ENCODE data around the gene APOL6.
A peak's percentile ranks its signal among the peaks of the same experiment; 100 is the strongest.
"Not testable (repeated sequence)": the region's sequence is repeated elsewhere in the genome, so short reads cannot be mapped to it uniquely, and the experiment has no call there.

APOL6 gene

DNA sequence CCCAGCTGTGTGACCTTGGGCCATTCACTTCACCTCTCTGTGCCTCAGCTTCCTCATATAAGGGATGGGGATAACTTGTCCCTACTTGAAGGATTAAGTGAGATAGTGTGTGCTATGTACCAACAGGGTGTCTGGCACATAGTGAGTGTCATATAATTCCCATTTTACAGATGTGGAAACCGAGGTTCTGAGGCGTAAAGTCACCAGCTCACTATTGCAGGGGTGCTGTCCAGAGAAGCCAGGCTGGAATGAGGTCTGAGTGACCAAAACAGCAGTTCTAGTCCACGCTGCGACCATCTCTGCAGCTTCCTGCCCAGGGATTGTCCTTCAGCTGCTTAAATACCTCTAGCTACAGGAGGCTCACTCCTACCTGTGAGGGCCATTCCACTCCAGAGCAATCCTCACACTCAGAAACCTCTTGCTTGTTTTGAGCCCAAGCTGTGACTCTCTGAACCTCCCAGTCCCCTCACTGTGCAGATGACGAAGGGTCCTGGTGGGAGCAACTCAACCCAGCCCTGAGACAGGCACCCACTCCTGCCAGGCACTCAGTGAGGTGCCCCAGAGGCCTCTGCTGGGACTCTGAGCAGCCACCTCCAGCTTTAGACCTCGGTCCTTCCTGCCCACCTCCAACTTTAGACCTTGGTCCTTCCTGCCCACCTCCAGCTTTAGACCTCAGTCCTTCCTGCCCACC lies 36.9 kb upstream of the APOL6 start:
- peak; percentile 63 for ATAC-seq
- no peaks in the 10 kb centered on the region for H3K9me3 Mint-ChIP-seq
- H3K36me3 Mint-ChIP-seq (ENCODE audit: low read depth) = no peaks in the 10 kb centered on the region
- no peak overlapping the region for H3K27ac Mint-ChIP-seq
- peak; percentile 12 for DNase-seq
- peaks cover 28% of the 10 kb centered on the region for H3K27me3 Mint-ChIP-seq
- H3K4me3 Mint-ChIP-seq = no peak overlapping the region
- peaks cover 27% of the 10 kb centered on the region for H3K4me1 Mint-ChIP-seq

DNA sequence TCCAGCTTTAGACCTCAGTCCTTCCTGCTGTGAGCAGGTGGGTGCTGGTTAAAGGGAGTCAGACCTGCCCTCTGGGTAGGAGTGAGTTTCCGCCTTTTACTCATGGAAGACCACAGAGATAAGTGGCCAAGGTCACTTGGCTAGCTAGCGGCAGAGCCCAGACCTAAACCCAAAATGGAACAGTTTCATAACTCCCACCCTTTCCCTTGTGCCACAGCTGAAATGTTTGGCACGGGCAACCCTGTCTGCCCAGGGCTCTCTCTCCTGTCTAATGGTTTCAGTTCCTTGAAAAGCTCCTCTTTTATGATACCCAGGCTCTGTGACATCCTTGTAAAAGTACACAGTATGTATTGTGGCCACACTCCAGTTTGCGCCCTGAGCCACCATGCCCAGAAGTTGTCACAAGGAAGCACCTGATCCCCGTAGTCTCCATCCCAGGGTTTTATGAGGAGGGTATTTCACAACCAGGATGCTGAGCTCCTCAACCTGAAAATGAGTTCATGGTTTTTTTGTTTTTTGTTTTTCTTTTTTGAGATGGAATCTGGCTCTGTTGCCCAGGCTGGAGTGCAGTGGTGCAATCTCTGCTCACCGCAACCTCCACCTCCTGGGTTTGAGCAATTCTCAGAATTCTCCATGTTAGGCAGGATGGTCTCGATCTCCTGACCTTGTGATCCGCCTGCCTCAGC lies 36.2 kb upstream of the APOL6 start:
- H3K4me3 Mint-ChIP-seq = no peak overlapping the region
- ATAC-seq (peak; percentile 76), DNase-seq (no peak)
- peaks cover 26% of the 10 kb centered on the region for H3K27me3 Mint-ChIP-seq
- H3K4me1 Mint-ChIP-seq = peaks cover 27% of the 10 kb centered on the region
- no peaks in the 10 kb centered on the region for H3K36me3 Mint-ChIP-seq (ENCODE audit: low read depth)
- no peak overlapping the region for H3K27ac Mint-ChIP-seq
- no peaks in the 10 kb centered on the region for H3K9me3 Mint-ChIP-seq

DNA sequence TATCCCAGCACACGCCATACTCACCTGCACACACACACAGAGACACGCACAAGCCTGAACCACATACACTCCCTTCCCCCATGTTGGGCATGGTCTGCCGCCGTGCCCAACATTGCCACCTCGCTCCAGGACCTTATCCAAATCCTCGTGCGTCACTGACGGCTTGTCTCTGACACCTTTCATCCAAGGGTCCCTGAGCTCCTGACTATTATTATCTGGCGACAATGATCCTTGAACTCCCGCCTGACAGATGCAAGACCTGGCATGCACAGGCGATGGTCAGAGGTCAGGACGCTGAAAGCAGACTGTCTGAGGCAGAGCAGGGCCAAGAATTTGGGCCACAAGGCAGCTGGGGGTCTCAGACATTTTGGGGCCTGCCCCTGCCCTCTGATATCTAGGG lies 35.3 kb upstream of the APOL6 start:
- H3K9me3 Mint-ChIP-seq = no peaks in the 10 kb centered on the region
- peaks cover 27% of the 10 kb centered on the region for H3K4me1 Mint-ChIP-seq
- DNase-seq (no peak), ATAC-seq (no peak)
- no peaks in the 10 kb centered on the region for H3K36me3 Mint-ChIP-seq (ENCODE audit: low read depth)
- H3K4me3 Mint-ChIP-seq = no peak overlapping the region
- H3K27ac Mint-ChIP-seq = no peak overlapping the region
- peaks cover 20% of the 10 kb centered on the region for H3K27me3 Mint-ChIP-seq

DNA sequence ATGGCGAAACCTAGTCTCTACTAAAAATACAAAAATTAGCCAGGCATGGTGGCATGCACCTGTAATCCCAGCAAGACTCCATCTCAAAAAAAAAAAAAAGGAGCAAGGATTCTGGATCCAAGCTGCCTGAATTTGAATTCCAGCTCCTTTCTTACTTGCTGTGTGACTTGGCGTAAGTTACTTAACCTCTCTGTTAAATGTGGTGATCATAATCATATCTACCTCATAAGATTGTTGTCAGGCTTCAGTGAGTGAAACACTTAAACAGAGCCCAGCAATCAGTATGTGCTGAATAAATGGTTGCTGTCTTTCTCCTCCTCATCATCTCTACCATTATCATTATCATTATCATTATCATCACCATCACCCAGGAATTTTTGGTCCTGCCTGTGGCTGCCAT lies 33.8 kb upstream of the APOL6 start:
- H3K27ac Mint-ChIP-seq = no peak overlapping the region

DNA sequence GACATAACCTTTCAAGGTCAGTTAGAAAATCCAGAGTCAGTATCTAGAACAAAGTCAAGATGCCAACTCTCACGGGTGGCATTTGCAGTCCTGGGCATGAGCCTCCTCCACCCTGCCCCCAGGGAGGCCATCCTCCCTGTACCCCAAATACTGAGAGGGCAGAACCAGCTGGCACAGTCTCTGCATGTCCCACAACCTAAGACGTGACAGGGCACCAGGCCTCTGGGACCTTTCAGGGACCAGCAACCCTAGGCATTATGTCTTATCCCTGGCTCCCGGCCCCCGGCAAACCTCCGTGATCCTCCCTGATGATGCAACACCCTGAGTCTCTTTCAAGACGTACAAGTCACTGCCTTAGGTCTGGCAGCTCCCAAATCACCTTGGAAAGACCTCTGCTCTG lies 33.1 kb upstream of the APOL6 start:
- Mint-ChIP-seq H3K36me3 (ENCODE audit: low read depth) (no peaks in the 10 kb centered on the region), H3K27me3 (peaks cover 6% of the 10 kb centered on the region), H3K4me1 (peaks cover 27% of the 10 kb centered on the region), H3K9me3 (no peaks in the 10 kb centered on the region), H3K4me3 (no peak overlapping the region), H3K27ac (no peak overlapping the region)
- DNase-seq (no peak), ATAC-seq (no peak)

More for the DNA sequence above, 33.8 kb upstream of the APOL6 start:
- Mint-ChIP-seq H3K9me3 (no peaks in the 10 kb centered on the region), H3K4me3 (no peak overlapping the region), H3K27me3 (peaks cover 11% of the 10 kb centered on the region), H3K4me1 (peaks cover 27% of the 10 kb centered on the region), H3K36me3 (ENCODE audit: low read depth) (no peaks in the 10 kb centered on the region)
- ATAC-seq (no peak), DNase-seq (no peak)

DNA sequence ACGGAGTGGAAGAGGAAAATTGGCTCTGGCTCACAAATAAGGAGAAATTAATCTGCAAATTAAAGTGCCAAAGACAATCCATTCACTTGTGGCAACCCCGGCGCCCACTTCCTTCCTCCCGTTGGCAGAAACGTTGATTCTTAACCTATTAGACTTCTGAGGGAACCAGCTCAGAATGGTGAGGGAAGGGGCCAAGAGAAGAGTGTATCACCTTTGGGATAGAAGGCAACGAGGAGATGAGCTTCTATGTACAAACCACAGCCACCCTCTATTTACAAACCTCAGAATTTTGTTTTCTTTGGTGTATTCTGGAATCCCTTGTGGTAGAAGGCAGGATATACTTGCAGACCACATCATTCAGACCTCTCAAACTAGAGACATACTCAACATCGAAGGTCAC lies 32.2 kb upstream of the APOL6 start:
- Mint-ChIP-seq H3K36me3 (ENCODE audit: low read depth) (no peaks in the 10 kb centered on the region), H3K4me1 (peaks cover 23% of the 10 kb centered on the region), H3K27me3 (no peaks in the 10 kb centered on the region), H3K4me3 (no peak overlapping the region), H3K27ac (no peak overlapping the region), H3K9me3 (no peaks in the 10 kb centered on the region)
- ATAC-seq (no peak), DNase-seq (no peak)

DNA sequence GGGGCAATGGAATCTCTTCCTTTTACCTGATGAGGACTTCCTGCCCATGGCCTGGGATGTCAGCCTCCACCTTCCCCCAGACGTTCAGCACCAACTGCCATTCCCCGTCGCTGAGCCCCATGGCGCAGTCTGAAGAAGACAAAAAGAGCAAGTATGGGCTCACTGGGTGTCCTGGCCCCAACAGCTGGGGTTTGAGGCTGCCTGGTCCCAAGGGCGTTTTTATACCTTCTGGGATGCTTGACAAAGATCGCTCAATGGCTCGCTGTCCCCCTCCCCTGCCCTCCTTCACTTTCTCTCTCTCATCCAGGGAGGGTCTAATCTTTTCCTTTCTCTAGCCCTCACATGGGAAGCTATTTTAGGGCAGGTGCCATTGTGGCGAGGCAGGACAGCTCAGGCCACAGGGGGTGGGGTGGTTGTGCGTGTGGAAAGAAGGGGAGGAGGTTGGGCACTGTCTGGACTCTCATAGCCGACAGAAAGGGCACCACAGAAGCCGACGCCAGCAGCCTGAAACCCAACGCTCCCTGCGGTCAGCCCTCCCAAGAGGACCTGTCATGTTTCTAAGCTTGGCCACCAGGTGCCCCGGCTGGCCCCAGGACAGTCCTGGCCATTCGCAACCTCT lies 31.0 kb upstream of the APOL6 start, which contains the start of gene MB:
Gene MB, minus strand, starts transcription at position 193 of the 619 bp plus-strand sequence. Its CDS starts 72 bp downstream, at position 121.
- Mint-ChIP-seq H3K9me3 (no peaks in the 10 kb centered on the region), H3K4me3 (no peak within 1 kb of the TSS), H3K27ac (no peak within 1 kb of the TSS), H3K4me1 (peaks cover 11% of the 10 kb centered on the region), H3K27me3 (no peaks in the 10 kb centered on the region), H3K36me3 (ENCODE audit: low read depth) (no peaks in the 10 kb centered on the region)
- ATAC-seq (no peak), DNase-seq (no peak)

DNA sequence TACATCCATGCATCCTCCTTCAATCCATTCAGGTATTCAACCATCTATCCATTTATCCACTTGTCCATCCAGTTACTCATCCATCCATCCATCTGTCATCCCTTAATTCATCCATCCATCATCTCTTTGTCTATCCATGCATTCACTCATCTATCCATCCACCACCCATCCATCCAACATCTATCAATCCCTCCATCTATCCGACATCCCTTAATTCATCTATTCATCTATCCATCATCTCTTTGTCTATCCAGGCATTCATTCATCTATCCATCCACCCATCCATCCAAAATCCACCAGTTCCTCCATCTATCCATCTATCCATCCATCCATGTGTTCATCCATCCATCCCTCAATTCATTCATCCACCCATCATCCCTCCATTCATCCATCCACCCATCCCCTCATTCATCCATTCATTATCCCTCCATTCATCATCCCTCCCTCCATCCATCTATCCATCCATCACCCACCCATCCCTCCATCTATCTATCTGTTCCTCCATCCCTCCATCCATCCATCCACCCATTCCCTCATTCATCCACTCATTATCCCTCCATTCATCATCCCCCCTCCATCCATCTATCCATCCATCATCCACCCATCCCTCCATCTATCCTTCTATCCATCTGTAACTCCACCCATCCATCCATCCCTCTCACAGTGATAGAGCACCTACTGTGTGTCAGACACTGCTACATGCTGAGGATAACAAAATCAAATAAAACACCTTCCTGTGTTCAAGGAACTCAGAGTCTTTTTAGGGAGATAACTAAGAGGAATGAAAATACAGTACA lies 29.6 kb upstream of the APOL6 start:
- H3K36me3 Mint-ChIP-seq (ENCODE audit: low read depth) = no peaks in the 10 kb centered on the region
- H3K27me3 Mint-ChIP-seq = peaks cover 2% of the 10 kb centered on the region
- no peak overlapping the region for H3K27ac Mint-ChIP-seq
- H3K4me1 Mint-ChIP-seq = peaks cover 10% of the 10 kb centered on the region
- no peaks in the 10 kb centered on the region for H3K9me3 Mint-ChIP-seq
- ATAC-seq (no peak), DNase-seq (no peak)
- no peak overlapping the region for H3K4me3 Mint-ChIP-seq

DNA sequence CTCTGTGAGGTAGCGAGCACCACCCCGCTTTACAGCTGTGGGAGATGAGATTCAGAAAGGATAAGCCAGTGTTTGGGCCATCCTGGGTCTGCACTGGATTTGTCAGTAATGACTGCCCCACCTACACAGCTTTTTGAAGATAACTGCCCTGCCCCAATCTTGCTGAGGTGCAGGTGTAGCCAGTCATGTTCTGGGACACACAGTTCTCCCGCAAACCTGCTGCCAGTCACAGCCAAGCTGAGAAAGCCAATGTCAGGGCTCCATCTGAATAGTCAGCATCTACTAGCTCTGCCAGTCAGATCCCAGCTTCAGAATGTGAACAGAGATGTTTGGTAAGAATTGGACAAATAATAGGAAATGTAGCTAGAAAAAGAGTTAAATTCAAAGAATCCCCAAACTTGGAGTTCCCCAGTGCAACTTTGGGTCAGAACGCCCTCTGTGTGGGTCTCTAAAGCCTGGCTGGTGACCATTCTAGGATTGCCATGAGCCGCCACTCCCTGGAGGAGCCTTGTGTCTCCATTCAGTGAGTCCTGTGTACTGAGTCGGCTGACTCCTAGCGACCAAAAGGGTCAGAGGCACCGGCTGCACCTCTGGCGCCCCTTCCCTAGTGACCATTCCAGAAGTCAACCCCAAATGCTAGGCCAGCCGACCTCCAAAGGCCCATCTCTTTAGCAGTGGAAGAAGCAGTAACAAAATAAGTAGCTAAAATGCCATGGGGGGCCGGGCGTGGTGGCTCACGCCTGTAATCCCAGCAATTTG lies 28.7 kb upstream of the APOL6 start:
- Mint-ChIP-seq H3K4me1 (peaks cover 10% of the 10 kb centered on the region), H3K27ac (no peak overlapping the region)

DNA sequence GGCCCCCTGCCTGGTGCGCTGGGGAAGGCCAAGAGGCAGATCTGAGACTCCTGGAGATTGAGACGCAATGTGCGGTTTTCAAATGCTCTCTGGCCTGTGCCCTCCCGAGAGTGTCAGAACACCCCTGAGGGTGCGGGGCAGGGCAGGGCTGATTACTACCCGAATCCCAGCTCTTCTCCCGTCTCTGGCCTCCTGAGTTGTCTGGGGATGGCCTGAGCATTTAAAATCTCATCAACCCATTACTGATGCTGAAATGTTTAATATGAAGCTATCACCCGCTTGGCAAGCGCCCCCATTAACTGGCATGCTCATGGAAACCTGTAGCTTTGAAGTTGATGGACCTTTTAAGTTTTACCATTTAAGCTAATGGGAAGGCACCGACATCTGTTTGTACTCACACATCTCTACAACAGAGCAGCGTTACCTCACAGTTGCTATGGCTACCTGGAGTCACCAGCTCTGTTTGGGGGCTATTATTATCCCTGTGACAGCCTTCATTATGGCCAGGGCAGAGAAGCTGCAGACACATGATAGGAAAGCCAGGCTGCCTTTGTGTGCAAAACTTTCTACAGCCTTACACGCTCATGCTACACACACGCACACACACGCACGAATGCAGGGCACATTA lies 27.5 kb upstream of the APOL6 start:
- no peaks in the 10 kb centered on the region for H3K9me3 Mint-ChIP-seq
- ATAC-seq (no peak), DNase-seq (no peak)
- peaks cover 5% of the 10 kb centered on the region for H3K4me1 Mint-ChIP-seq
- H3K4me3 Mint-ChIP-seq = no peak overlapping the region
- no peaks in the 10 kb centered on the region for H3K36me3 Mint-ChIP-seq (ENCODE audit: low read depth)
- no peak overlapping the region for H3K27ac Mint-ChIP-seq
- H3K27me3 Mint-ChIP-seq = peaks cover 9% of the 10 kb centered on the region

More for the DNA sequence above, 28.7 kb upstream of the APOL6 start:
- peaks cover 5% of the 10 kb centered on the region for H3K27me3 Mint-ChIP-seq
- H3K36me3 Mint-ChIP-seq (ENCODE audit: low read depth) = no peaks in the 10 kb centered on the region
- no peak for DNase-seq
- H3K4me3 Mint-ChIP-seq = no peak overlapping the region
- H3K9me3 Mint-ChIP-seq = no peaks in the 10 kb centered on the region
- ATAC-seq = no peak

DNA sequence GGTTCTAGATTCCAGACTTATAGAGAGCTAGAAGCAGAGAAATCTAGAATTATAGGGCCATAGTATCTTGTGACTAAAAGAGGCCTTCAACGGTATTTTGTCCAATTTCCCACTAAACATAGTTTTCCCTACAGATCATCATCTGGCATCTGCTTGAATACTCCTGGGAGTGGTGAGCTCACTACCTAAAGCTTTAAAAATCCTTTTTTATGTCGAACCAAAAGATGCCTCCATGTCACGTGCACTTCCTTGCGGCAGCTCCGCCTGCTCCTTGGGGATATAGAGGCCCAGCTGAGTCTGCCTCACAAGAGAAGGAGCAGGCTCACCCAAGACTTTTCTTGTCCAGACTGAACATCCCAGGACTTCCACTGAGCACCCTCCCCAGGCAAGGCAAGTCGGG lies 26.8 kb upstream of the APOL6 start:
- no peak overlapping the region for H3K4me3 Mint-ChIP-seq

DNA sequence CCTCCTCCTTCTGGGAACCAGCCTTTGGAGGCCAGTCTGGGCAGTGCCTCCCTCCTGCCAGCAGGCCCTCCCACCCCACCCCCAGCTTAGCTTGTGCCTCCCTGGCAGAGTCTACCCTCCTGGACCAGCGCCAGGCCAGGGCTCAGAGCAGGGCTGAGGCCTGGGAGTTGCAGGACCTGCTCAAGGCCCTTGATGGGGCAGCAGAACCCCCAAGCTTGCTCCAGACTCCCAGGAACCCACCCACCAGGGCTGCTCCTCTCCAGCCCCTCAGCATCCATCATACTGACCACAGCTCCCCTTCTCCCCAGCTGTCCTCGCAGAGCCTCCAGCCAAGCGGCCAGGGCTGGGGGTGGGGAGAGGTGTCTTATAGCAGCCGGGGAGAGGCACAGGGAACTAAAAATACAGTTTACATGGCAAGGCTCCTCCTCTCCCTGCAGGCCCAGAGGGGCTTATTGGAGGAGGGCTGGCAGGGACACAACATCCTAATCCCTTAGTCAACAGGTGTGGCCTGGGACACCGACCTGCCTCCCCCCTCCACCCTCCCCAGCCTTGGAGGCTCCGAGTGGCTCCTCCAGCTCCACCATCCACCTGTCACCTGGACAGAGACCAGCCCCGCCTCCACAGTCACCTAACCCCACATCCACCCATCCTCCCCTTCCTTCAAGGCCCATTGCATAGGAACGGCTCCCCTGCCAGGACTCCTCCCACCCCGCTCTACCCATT lies 25.9 kb upstream of the APOL6 start:
- no peak overlapping the region for H3K27ac Mint-ChIP-seq
- no peak overlapping the region for H3K4me3 Mint-ChIP-seq
- H3K9me3 Mint-ChIP-seq = no peaks in the 10 kb centered on the region
- H3K27me3 Mint-ChIP-seq = peaks cover 11% of the 10 kb centered on the region
- no peaks in the 10 kb centered on the region for H3K36me3 Mint-ChIP-seq (ENCODE audit: low read depth)
- no peak for DNase-seq
- H3K4me1 Mint-ChIP-seq = peaks cover 2% of the 10 kb centered on the region
- ATAC-seq = no peak

More for the DNA sequence above, 26.8 kb upstream of the APOL6 start:
- Mint-ChIP-seq H3K27ac (no peak overlapping the region), H3K27me3 (peaks cover 9% of the 10 kb centered on the region), H3K36me3 (ENCODE audit: low read depth) (no peaks in the 10 kb centered on the region), H3K4me1 (peaks cover 2% of the 10 kb centered on the region), H3K9me3 (no peaks in the 10 kb centered on the region)
- ATAC-seq (no peak), DNase-seq (no peak)

DNA sequence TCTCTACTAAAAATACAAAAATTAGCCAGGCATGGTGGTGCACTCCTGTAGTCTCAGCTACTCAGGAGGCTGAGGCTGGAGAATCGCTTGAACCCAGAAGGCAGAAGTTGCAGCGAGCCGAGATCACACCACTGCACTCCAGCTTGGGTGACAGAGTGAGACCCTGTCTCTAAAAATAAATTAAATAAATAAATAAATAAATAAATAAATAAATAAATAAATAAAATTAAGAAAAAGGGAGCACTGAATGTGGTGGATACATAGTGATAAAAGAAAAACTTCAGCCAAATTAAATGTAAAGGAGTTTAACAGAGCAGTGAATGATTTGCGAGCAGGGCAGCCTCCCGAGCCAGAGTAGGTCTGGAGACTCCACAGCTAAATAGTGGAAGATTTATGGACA lies 24.4 kb upstream of the APOL6 start:
- H3K9me3 Mint-ChIP-seq; H3K27ac Mint-ChIP-seq; H3K4me3 Mint-ChIP-seq; ATAC-seq; H3K4me1 Mint-ChIP-seq; H3K36me3 Mint-ChIP-seq (ENCODE audit: low read depth); DNase-seq: not testable (repeated sequence)
- peaks cover 15% of the 10 kb centered on the region for H3K27me3 Mint-ChIP-seq
